ENCODE measurements around the gene COQ8A.

- TF ChIP-seq CTCF (conservative IDR thresholded peaks at IDR 0.05; ENCODE audit: low read length) = no peak
- no peak for TF ChIP-seq EZH2phosphoT487 (IDR thresholded peaks at IDR 0.05; ENCODE audit: borderline replicate concordance)
Observed at GRCh38 chr1:227004796-227005195, 64.7 kb downstream of the COQ8A start.
